ENCODE data around the gene HYLS1.

DNA sequence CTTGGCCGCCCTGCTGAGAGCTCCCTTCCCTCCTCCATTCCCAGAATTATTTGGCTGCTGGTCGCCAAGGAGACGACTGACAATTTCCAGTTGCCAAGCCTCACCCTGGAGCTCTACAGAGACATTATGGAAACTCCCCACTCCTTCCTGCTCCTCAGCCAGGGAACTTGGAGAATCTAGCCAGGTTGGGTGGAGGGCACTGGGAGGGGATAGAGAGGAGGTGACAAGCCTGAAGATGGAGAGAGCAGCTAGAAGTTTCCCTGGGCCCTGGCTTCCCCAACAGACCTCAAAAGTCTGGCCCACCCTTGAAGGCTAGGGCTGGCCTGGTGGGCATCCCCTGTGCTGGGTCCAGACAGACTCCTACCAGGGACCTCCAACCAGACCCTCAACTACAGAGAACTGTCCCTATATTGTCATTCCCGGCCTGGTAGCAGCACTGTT is 51.6 kb downstream of the HYLS1 start:
- no peak for TF ChIP-seq CTCF (IDR thresholded peaks at IDR 0.05)
- TF ChIP-seq EP300 (IDR thresholded peaks at IDR 0.05), result no peak
